SK-N-SH treated with all-trans-retinoic acid at 6 μM for 48 hours (cell line): ENCODE data around the gene MYO1H.
"Not testable (repeated sequence)": the region's sequence is repeated elsewhere in the genome, so short reads cannot be mapped to it uniquely, and the experiment has no call there.

Source experiments
- ATAC-seq: fragments of 200-7000 bp; cut with Tn5 transposase; 3 replicates; pipeline ENCODE4 v1.9.1; 2020; ENCODE audit warnings: mild to moderate bottlenecking, moderate library complexity
- ARNTL ChIP-seq: fragments of 450-650 bp; formaldehyde crosslinking; IDR thresholded peaks from 2 replicates; pipeline ENCODE4 v1.5.0; 2020; ENCODE audit warnings: low read depth, mild to moderate bottlenecking, moderate library complexity, borderline replicate concordance
- BACH2 ChIP-seq: fragments of 250-450 bp; sonication (Bioruptor Pico); IDR thresholded peaks from 2 replicates; pipeline ENCODE4 v1.9.0; 2021; ENCODE audit warnings: mild to moderate bottlenecking, borderline replicate concordance
- CREB5 ChIP-seq: fragments of 250-450 bp; sonication (Bioruptor Pico); IDR thresholded peaks from 2 replicates; pipeline ENCODE4 v1.5.1; 2020; ENCODE audit warnings: low read depth, mild to moderate bottlenecking, moderate library complexity
- CSDC2 ChIP-seq: fragments of 250-450 bp; sonication (Bioruptor Pico); IDR thresholded peaks from 2 replicates; pipeline ENCODE4 v1.5.0; 2020; ENCODE audit warnings: mild to moderate bottlenecking, moderate library complexity
- CSRNP3 ChIP-seq: fragments of 250-450 bp; sonication (Bioruptor Pico); IDR thresholded peaks from 2 replicates; pipeline ENCODE4 v1.5.1; 2021; ENCODE audit warnings: mild to moderate bottlenecking, moderate library complexity
- ESRRG ChIP-seq: fragments of 250-450 bp; sonication (Bioruptor Pico); IDR thresholded peaks from 2 replicates; pipeline ENCODE4 v1.6.1; 2021; ENCODE audit warnings: mild to moderate bottlenecking
- GLIS3 ChIP-seq: fragments of 250-450 bp; sonication (Bioruptor Pico); IDR thresholded peaks from 2 replicates; pipeline ENCODE4 v1.5.0; 2020; ENCODE audit warnings: mild to moderate bottlenecking, moderate library complexity
- OSR1 ChIP-seq: fragments of 250-450 bp; sonication (Bioruptor Pico); IDR thresholded peaks from 2 replicates; pipeline ENCODE4 v1.8.0; 2022; ENCODE audit warnings: moderate library complexity, mild to moderate bottlenecking, inconsistent platforms
- PATZ1 ChIP-seq: fragments of 250-450 bp; sonication (Bioruptor Pico); IDR thresholded peaks from 2 replicates; pipeline ENCODE4 v1.8.0; 2020; ENCODE audit warnings: mild to moderate bottlenecking, moderate library complexity, borderline replicate concordance
- POU6F1 ChIP-seq: fragments of 250-450 bp; sonication (Bioruptor Pico); IDR thresholded peaks from 2 replicates; pipeline ENCODE4 v1.8.0; 2021; ENCODE audit warnings: low read depth, mild to moderate bottlenecking, moderate library complexity, borderline replicate concordance
- PPARA ChIP-seq: fragments of 250-450 bp; sonication (Bioruptor Pico); IDR thresholded peaks from 2 replicates; pipeline ENCODE4 v1.5.0; 2020; ENCODE audit warnings: mild to moderate bottlenecking, borderline replicate concordance
- RARB ChIP-seq: fragments of 250-450 bp; sonication (Bioruptor Pico); IDR thresholded peaks from 2 replicates; pipeline ENCODE4 v1.8.0; 2021; ENCODE audit warnings: mild to moderate bottlenecking, moderate library complexity
- SNAI2 ChIP-seq: fragments of 250-450 bp; sonication (Bioruptor Pico); IDR thresholded peaks from 2 replicates; pipeline ENCODE4 v1.5.0; 2020; ENCODE audit warnings: mild to moderate bottlenecking, moderate library complexity
- TCF4 ChIP-seq: fragments of 250-450 bp; sonication (Bioruptor Pico); IDR thresholded peaks from 2 replicates; pipeline ENCODE4 v1.8.0; 2021; ENCODE audit warnings: mild to moderate bottlenecking, moderate library complexity, borderline replicate concordance
- TSHZ2 ChIP-seq: fragments of 250-450 bp; sonication (Bioruptor Pico); IDR thresholded peaks from 2 replicates; pipeline ENCODE4 v1.5.0; 2020; ENCODE audit warnings: mild to moderate bottlenecking, moderate library complexity
- ZFP3 ChIP-seq: fragments of 250-450 bp; sonication (Bioruptor Pico); IDR thresholded peaks from 2 replicates; pipeline ENCODE4 v1.5.0; 2020; ENCODE audit warnings: mild to moderate bottlenecking, moderate library complexity
- ZFP30 ChIP-seq: fragments of 450-650 bp; formaldehyde crosslinking; IDR thresholded peaks from 2 replicates; pipeline ENCODE4 v1.5.0; 2022; ENCODE audit warnings: mild to moderate bottlenecking, moderate library complexity
- ZNF565 ChIP-seq: fragments of 450-650 bp; formaldehyde crosslinking; conservative IDR thresholded peaks from 2 replicates; pipeline ENCODE4 v1.5.0; 2020; ENCODE audit warnings: low read depth, mild to moderate bottlenecking, moderate library complexity
- ZNF70 ChIP-seq: fragments of 450-650 bp; formaldehyde crosslinking; IDR thresholded peaks from 2 replicates; pipeline ENCODE4 v1.5.0; 2020; ENCODE audit warnings: mild to moderate bottlenecking, moderate library complexity
- ZNF8 ChIP-seq: fragments of 450-650 bp; formaldehyde crosslinking; IDR thresholded peaks from 2 replicates; pipeline ENCODE4 v1.5.0; 2020; ENCODE audit warnings: mild to moderate bottlenecking, moderate library complexity

MYO1H gene

GRCh38 chr12:109435428-109436187 is 87.9 kb downstream of the MYO1H start:
- ATAC-seq, result no peak
- TF ChIP-seq TCF4 (CRISPR knock-in tag) (no peak), RARB (no peak), SNAI2 (CRISPR knock-in tag) (no peak), ARNTL (CRISPR knock-in tag) (no peak), ZNF565 (CRISPR knock-in tag) (no peak), BACH2 (CRISPR knock-in tag) (no peak), CREB5 (CRISPR knock-in tag) (no peak)

- ATAC-seq, result no peak
- TF ChIP-seq SNAI2 (CRISPR knock-in tag), result no peak
- no peak for TF ChIP-seq GLIS3
- no peak for TF ChIP-seq CSDC2 (CRISPR knock-in tag)
- TF ChIP-seq CSRNP3 (CRISPR knock-in tag), result no peak
- TF ChIP-seq BACH2 (CRISPR knock-in tag), result no peak
- TF ChIP-seq ZFP3 (CRISPR knock-in tag), result no peak
- TF ChIP-seq OSR1 (CRISPR knock-in tag), result no peak
- no peak for TF ChIP-seq PATZ1 (CRISPR knock-in tag)
- TF ChIP-seq CREB5 (CRISPR knock-in tag), result no peak
- TF ChIP-seq TCF4 (CRISPR knock-in tag), result no peak
- TF ChIP-seq POU6F1 (CRISPR knock-in tag), result no peak
- TF ChIP-seq TSHZ2, result no peak
- no peak for TF ChIP-seq ZNF8 (CRISPR knock-in tag)
- no peak for TF ChIP-seq ZFP30 (CRISPR knock-in tag)
- no peak for TF ChIP-seq ESRRG (CRISPR knock-in tag)
- TF ChIP-seq, all 23 proteins: peak for 0
Measured at GRCh38 chr12:109436188-109436560, 88.5 kb downstream of the MYO1H start.

- TF ChIP-seq TSHZ2 (no peak), ZFP30 (CRISPR knock-in tag) (no peak), ESRRG (CRISPR knock-in tag) (no peak), OSR1 (CRISPR knock-in tag) (no peak), TCF4 (CRISPR knock-in tag) (no peak), PPARA (CRISPR knock-in tag) (no peak), SNAI2 (CRISPR knock-in tag) (no peak), ZNF70 (CRISPR knock-in tag) (no peak)
- ATAC-seq, result no peak
Measured at GRCh38 chr12:109439181-109439580, 91.5 kb downstream of the MYO1H start.

GRCh38 chr12:109439951-109440350 is 92.3 kb downstream of the MYO1H start:
- ATAC-seq, result not testable (repeated sequence)
